HK-2 (cell line): ENCODE results near the gene CISH.

Experiments
- DNase-seq: peaks from one replicate; pipeline ENCODE4 v3.0.0-alpha.2; 2018; ENCODE audit not compliant: unreplicated experiment

The CISH gene

GRCh38 chr3:50599115-50599715 lies 12.4 kb downstream of the CISH start:
- no peak for DNase-seq

GRCh38 chr3:50594253-50594785 lies 17.3 kb downstream of the CISH start:
- no peak for DNase-seq

- DNase-seq = no peak
These were observed 19.0 kb downstream of the CISH start for GRCh38 chr3:50592568-50592967.

- no peak for DNase-seq
These were observed 20.3 kb downstream of the CISH start for GRCh38 chr3:50591196-50591741.

- DNase-seq = no peak
These were observed 22.7 kb downstream of the CISH start for GRCh38 chr3:50588759-50589433.

GRCh38 chr3:50587806-50588758 lies 23.5 kb downstream of the CISH start:
- DNase-seq = no peak

GRCh38 chr3:50587373-50587772 lies 24.2 kb downstream of the CISH start:
- no peak for DNase-seq

GRCh38 chr3:50586763-50587070 lies 24.9 kb downstream of the CISH start:
- no peak for DNase-seq

- DNase-seq = no peak
These were observed 25.4 kb downstream of the CISH start for GRCh38 chr3:50585919-50586762.

GRCh38 chr3:50584391-50584790 lies 27.2 kb downstream of the CISH start:
- DNase-seq = no peak

- DNase-seq = no peak
These were observed 27.7 kb downstream of the CISH start for GRCh38 chr3:50583897-50584296.

- no peak for DNase-seq
These were observed 29.5 kb downstream of the CISH start for GRCh38 chr3:50582083-50582482.

- DNase-seq = no peak
These were observed 30.1 kb downstream of the CISH start for GRCh38 chr3:50581459-50581842.

- DNase-seq = no peak
These were observed 30.7 kb downstream of the CISH start for GRCh38 chr3:50580683-50581458.

- no peak for DNase-seq
These were observed 34.2 kb downstream of the CISH start for GRCh38 chr3:50577348-50577747.

GRCh38 chr3:50575372-50575771 lies 36.2 kb downstream of the CISH start:
- no peak for DNase-seq

GRCh38 chr3:50574444-50574831 lies 37.1 kb downstream of the CISH start:
- DNase-seq = no peak

GRCh38 chr3:50573566-50574443 lies 37.8 kb downstream of the CISH start:
- DNase-seq = no peak

- DNase-seq = no peak
These were observed 38.7 kb downstream of the CISH start for GRCh38 chr3:50572801-50573371.
